Ovary (tissue), 3 donors: ENCODE data around the gene CERS6.

Experiments
- POLR2A ChIP-seq: fragments of 450-650 bp; IDR thresholded peaks from one replicate; pipeline ENCODE4 v1.6.1; 2017; ENCODE audit warnings: antibody characterized with exemption, mild to moderate bottlenecking, moderate library complexity
- TF ChIP-seq, protein P1 (sequence below), 3 donors: fragments of 450-650 bp in 2 of 3; fragments of 200-600 bp in 1 of 3; IDR thresholded peaks; one replicate each; pipeline versions ENCODE4 v1.5.1 to v1.8.0; 2016 to 2022; ENCODE audit warnings: antibody characterized with exemption in 3 of 3, mild to moderate bottlenecking in 1 of 3
- donor health status: DM: no; HTN: no; CAD: no.

DNA sequence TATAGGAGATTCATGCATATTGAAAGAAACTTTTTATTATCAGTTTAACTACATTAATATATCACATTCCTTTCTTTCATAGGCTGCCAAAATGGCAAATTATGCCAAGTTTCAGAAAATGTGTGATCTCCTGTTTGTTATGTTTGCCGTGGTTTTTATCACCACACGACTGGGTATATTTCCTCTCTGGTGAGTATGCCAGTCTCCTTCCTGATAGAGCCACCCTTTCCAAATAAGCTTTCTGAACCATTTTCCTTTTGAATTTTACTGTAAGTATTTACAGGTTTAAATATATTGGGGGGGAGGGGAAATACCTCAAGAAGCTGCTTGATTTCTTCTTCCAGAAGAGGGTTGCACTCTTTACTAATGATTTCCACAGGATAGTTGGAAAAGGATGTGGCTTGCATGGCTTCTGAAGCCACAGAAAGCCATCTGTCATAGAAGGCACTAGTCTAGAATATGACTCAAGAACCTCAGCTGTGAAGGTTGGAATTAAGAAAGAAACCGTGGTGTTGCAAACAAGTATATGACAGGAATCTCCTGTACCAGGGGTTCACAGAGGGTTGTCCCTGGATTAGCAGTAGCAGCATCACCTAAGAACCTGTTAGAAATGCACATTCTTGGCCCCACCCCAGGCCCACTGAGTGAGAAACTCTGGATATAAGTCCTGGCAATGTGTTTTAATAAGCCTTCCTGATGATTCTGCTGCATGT is 261.9 kb downstream of the CERS6 start:
- TF ChIP-seq, protein P1, sequence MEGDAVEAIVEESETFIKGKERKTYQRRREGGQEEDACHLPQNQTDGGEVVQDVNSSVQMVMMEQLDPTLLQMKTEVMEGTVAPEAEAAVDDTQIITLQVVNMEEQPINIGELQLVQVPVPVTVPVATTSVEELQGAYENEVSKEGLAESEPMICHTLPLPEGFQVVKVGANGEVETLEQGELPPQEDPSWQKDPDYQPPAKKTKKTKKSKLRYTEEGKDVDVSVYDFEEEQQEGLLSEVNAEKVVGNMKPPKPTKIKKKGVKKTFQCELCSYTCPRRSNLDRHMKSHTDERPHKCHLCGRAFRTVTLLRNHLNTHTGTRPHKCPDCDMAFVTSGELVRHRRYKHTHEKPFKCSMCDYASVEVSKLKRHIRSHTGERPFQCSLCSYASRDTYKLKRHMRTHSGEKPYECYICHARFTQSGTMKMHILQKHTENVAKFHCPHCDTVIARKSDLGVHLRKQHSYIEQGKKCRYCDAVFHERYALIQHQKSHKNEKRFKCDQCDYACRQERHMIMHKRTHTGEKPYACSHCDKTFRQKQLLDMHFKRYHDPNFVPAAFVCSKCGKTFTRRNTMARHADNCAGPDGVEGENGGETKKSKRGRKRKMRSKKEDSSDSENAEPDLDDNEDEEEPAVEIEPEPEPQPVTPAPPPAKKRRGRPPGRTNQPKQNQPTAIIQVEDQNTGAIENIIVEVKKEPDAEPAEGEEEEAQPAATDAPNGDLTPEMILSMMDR (IDR thresholded peaks at IDR 0.05), result no peak
- no peak for TF ChIP-seq POLR2A
